ENCODE results near the gene OSER1.

DNA sequence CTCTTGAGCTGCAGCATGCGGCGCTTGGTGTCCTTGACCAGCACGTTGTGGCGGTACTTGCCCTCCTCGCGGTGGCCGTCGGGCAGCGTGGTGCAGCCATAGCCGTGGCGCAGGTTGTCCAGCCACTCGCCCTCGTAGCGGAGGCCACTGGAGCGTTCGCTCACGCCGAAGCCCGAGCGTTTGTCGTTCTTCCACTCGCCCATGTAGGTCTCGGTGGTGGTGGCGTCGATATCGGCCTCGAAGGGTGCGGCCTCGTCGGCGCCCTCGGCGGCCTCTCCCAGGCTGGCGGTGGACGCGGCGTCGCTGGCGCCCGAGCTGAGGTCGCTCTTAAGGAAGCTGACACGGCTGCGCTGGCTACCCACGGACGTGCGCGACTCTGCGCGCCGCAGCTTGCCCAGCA, 50.9 kb downstream of the OSER1 start:
- TF ChIP-seq, protein P1, sequence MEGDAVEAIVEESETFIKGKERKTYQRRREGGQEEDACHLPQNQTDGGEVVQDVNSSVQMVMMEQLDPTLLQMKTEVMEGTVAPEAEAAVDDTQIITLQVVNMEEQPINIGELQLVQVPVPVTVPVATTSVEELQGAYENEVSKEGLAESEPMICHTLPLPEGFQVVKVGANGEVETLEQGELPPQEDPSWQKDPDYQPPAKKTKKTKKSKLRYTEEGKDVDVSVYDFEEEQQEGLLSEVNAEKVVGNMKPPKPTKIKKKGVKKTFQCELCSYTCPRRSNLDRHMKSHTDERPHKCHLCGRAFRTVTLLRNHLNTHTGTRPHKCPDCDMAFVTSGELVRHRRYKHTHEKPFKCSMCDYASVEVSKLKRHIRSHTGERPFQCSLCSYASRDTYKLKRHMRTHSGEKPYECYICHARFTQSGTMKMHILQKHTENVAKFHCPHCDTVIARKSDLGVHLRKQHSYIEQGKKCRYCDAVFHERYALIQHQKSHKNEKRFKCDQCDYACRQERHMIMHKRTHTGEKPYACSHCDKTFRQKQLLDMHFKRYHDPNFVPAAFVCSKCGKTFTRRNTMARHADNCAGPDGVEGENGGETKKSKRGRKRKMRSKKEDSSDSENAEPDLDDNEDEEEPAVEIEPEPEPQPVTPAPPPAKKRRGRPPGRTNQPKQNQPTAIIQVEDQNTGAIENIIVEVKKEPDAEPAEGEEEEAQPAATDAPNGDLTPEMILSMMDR (IDR thresholded peaks at IDR 0.05) = no peak
- no peak for TF ChIP-seq POLR2A (IDR thresholded peaks at IDR 0.05)

Data from Peyer's patch (tissue), 4 donors.